Measurements from ENCODE around the gene CDK11B. TPM values are rescaled to one million over a fixed set of nuclear protein-coding genes. Genes with fewer than 3 reads are reported as not detected.
"Not testable (repeated sequence)": the region's sequence is repeated elsewhere in the genome, so short reads cannot be mapped to it uniquely, and the experiment has no call there.

Gene CDK11B
- total and polyA plus RNA-seq, 9 donors, result 12.8 to 34.5 (median 23.9) TPM

- 89 to 92% (median 89%) methylated on average over 17 of the region's 17 CpGs for WGBS, 3 donors
- intact Hi-C loops (cut with DNase I); H3K27me3 ChIP-seq; H3K4me3 ChIP-seq; H3K4me1 ChIP-seq (ENCODE audit: insufficient read depth); H3K9me3 ChIP-seq; H3K27ac ChIP-seq; H3K36me3 ChIP-seq: not testable (repeated sequence)
- peak in 1 of 5 donors; percentile 18 for DNase-seq
Observed at GRCh38 chr1:1647567-1648241, 11.1 kb downstream of the CDK11B start.

DNA sequence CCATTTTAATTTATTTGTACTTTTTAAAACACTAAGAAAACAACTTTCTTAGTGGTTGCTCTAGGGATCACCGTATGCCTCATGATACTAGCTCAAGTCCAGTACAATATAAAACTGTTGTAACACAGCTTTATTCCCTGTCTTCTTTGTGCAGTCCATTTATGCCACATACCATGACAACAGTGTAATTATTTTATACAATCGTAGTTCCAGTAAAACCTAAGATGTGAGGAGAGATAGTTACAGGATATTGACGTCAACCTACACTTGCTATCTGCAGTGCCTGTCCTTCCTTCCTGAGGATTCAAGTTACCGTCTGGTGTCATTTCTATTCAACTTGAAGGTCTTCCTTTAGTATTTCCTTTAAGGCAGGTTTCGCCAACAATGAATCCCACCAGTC lies 12.5 kb downstream of the CDK11B start:
- H3K27ac ChIP-seq; H3K36me3 ChIP-seq; H3K4me3 ChIP-seq; intact Hi-C loops (cut with DNase I); H3K9me3 ChIP-seq; DNase-seq; H3K4me1 ChIP-seq (ENCODE audit: insufficient read depth); H3K27me3 ChIP-seq: not testable (repeated sequence)
- 84 to 90% (median 85%) methylated on average over 4 to 5 of the region's 5 CpGs for WGBS, 3 donors

GRCh38 chr1:1640711-1641461 lies 17.9 kb downstream of the CDK11B start:
- WGBS, 3 donors, result 91 to 95% (median 92%) methylated on average over 21 to 32 of the region's 38 CpGs
- not testable (repeated sequence) for H3K36me3 ChIP-seq
- peak in 1 of 5 donors; percentile 18 for DNase-seq

GRCh38 chr1:1640081-1640480 lies 18.7 kb downstream of the CDK11B start:
- H3K36me3 ChIP-seq; intact Hi-C loops (cut with DNase I); H3K27ac ChIP-seq; H3K4me3 ChIP-seq; H3K27me3 ChIP-seq; H3K4me1 ChIP-seq (ENCODE audit: insufficient read depth); H3K9me3 ChIP-seq: not testable (repeated sequence)
- DNase-seq, result peak in 1 of 5 donors; percentile 13
- WGBS, 3 donors, result 97 to 100% methylated on average over 5 to 14 of the region's 25 CpGs; no CpG with 5 or more reads in 1 of the 3 donors

More at GRCh38 chr1:1640711-1641461, 17.9 kb downstream of the CDK11B start:
- H3K4me3 ChIP-seq; H3K27ac ChIP-seq; intact Hi-C loops (cut with DNase I); H3K27me3 ChIP-seq; H3K9me3 ChIP-seq; H3K4me1 ChIP-seq (ENCODE audit: insufficient read depth): not testable (repeated sequence)

DNA sequence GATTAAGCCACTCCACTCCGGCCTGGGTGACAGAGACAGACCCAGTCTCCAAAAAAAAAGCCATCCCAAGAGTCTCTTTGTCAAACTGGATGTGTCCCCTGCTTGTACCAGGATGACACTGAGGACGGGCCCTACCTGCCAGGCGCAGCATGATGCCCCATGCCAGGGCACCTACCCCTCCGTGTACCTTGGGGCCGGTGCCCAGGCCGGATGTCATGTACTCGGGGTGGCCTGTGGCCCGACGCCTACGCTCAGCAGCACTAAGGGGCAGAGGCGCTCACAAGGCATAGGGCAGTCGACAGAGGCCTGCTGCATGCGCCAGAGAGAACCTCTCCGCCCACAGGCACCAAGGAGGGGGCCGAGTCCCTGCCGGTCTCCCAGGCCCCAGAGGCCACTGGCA lies 19.4 kb downstream of the CDK11B start:
- H3K4me1 ChIP-seq (ENCODE audit: insufficient read depth); H3K36me3 ChIP-seq; H3K27me3 ChIP-seq; intact Hi-C loops (cut with DNase I); H3K9me3 ChIP-seq; H3K27ac ChIP-seq; H3K4me3 ChIP-seq: not testable (repeated sequence)
- peak in 1 of 5 donors; percentile 17 for DNase-seq
- WGBS, 3 donors, result 88 to 93% (median 92%) methylated on average over 14 to 16 of the region's 16 CpGs

DNA sequence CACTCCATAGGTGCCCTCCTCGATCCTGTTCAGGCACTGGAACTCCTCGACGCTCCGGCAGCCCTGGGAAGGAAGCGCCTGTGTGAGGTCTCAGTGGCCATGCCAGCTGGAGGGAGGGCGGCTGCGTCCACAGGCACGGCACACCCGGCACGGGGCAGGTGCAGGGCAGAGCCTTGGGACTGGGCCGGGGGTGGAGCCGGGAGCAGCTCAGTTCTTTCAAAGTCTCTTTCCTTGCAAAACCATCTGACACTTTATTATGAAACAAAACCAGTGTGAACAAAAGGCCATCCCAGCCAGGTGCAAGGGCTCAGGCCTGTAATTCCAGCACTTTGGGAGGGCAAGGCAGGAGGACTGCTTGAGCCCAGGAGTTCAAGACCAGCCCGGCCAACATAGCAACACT lies 20.3 kb downstream of the CDK11B start:
- peak in 1 of 5 donors; percentile 13 for DNase-seq
- WGBS, 3 donors, result 72 to 84% (median 82%) methylated on average over 2 to 9 of the region's 13 CpGs
- H3K36me3 ChIP-seq, result not testable (repeated sequence)

GRCh38 chr1:1637479-1637875 lies 21.3 kb downstream of the CDK11B start:
- intact Hi-C loops (cut with DNase I); H3K27ac ChIP-seq; H3K27me3 ChIP-seq; H3K36me3 ChIP-seq; H3K4me3 ChIP-seq; H3K4me1 ChIP-seq (ENCODE audit: insufficient read depth); H3K9me3 ChIP-seq: not testable (repeated sequence)
- DNase-seq, result peak in 1 of 5 donors; percentile 28
- 72 to 93% (median 80%) methylated on average over 12 to 14 of the region's 14 CpGs for WGBS, 3 donors

More for the DNA sequence above, 20.3 kb downstream of the CDK11B start:
- intact Hi-C loops (cut with DNase I); H3K9me3 ChIP-seq; H3K27me3 ChIP-seq; H3K27ac ChIP-seq; H3K4me1 ChIP-seq (ENCODE audit: insufficient read depth); H3K4me3 ChIP-seq: not testable (repeated sequence)

GRCh38 chr1:1636621-1637478 lies 22.0 kb downstream of the CDK11B start:
- intact Hi-C loops (cut with DNase I); H3K27me3 ChIP-seq; H3K36me3 ChIP-seq; H3K9me3 ChIP-seq; H3K27ac ChIP-seq; H3K4me1 ChIP-seq (ENCODE audit: insufficient read depth); H3K4me3 ChIP-seq: not testable (repeated sequence)
- WGBS, 3 donors, result 83 to 89% (median 87%) methylated on average over 36 to 37 of the region's 37 CpGs
- peak in 2 of 5 donors; percentile 32 to 36 for DNase-seq

DNA sequence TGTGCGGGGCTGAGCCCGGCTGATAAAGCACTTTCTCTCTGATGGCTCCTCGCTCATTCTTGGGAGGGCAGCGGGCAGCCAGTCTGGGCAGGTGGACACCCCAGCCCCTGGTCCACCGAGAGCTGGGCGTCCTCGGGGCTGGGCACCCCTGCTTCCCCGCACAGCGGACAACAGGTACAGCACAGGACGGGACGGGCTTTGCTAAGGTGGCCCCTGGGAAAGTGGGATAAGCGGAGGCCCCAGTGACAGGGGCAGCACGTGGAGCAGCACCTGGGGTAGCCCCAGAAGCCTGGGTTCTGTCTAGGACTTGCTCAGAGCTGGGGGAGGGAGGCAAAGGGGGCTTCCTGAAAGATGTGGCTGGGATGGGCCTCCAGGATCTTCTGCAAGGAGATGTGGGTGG lies 24.2 kb downstream of the CDK11B start:
- H3K4me1 ChIP-seq (ENCODE audit: insufficient read depth); H3K4me3 ChIP-seq; intact Hi-C loops (cut with DNase I); H3K27ac ChIP-seq; H3K9me3 ChIP-seq; H3K27me3 ChIP-seq; H3K36me3 ChIP-seq: not testable (repeated sequence)
- WGBS, 3 donors, result 87 to 95% methylated on average over 8 to 9 of the region's 13 CpGs; no CpG with 5 or more reads in 1 of the 3 donors
- DNase-seq, result peak in 3 of 5 donors; percentile 38 to 42 (median 40)

- H3K4me3 ChIP-seq; intact Hi-C loops (cut with DNase I); H3K4me1 ChIP-seq (ENCODE audit: insufficient read depth); H3K27ac ChIP-seq; H3K27me3 ChIP-seq; DNase-seq; H3K36me3 ChIP-seq; H3K9me3 ChIP-seq: not testable (repeated sequence)
- WGBS, 3 donors, result no CpG with 5 or more reads among the region's 35 CpGs
Observed at GRCh38 chr1:1633409-1633808, 25.4 kb downstream of the CDK11B start.

Data from ovary (tissue), 9 donors.